Measurements from ENCODE around the gene TTC3. TPM values are rescaled to one million over a fixed set of nuclear protein-coding genes. Genes with fewer than 3 reads are reported as not detected.

TTC3 gene
- polyA plus RNA-seq, 2 donors = 16.9 to 17.4 TPM

- H3K4me1 ChIP-seq (ENCODE audit: control insufficient read depth in 2 of 2, insufficient read depth in 2 of 2, low read length in 1 of 2) = peaks cover 0 to 3% of the 10 kb centered on the region in 2 donors
- WGBS, 2 donors = 87 to 93% methylated on average over 3 of the region's 3 CpGs
- H3K9me3 ChIP-seq (ENCODE audit: control insufficient read depth in 2 of 2, insufficient read depth in 1 of 2, low read depth in 1 of 2, low read length in 1 of 2) = no peaks in the 10 kb centered on the region
- H3K27me3 ChIP-seq (ENCODE audit: control insufficient read depth in 1 of 2, insufficient read depth in 2 of 2, low read length in 2 of 2) = no peaks in the 10 kb centered on the region
- H3K36me3 ChIP-seq (ENCODE audit: control insufficient read depth in 2 of 2, insufficient read depth in 2 of 2, low read length in 1 of 2) = peaks cover 5 to 11% of the 10 kb centered on the region in 2 donors
- no peak overlapping the region for H3K27ac ChIP-seq (ENCODE audit: low read depth in 2 of 2, low read length in 1 of 2)
- no peak overlapping the region for H3K4me3 ChIP-seq (ENCODE audit: low read depth in 1 of 2, low read length in 2 of 2)
Measured at GRCh38 chr21:37181059-37181458, 108.0 kb downstream of the TTC3 start.

DNA sequence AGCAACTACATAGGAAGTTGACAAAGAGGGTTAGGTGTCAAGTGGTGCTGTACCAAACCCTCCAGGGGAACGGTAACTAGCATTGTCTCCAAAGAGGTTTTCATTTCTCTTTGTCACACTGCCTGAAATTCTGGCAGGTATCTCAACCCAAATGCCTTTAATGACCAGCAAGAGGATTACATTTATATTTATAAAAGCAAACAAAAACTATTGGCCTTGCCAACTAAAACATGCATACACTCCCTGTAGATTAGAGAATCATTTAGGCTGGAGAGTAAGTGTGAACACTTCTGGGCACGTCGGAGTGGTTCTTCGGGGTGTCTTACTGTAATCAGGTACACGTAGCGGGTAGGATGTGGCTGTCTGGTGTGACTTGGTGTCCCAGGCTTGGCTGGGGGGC, 109.2 kb downstream of the TTC3 start:
- Histone ChIP-seq H3K36me3 (ENCODE audit: control insufficient read depth in 2 of 2, insufficient read depth in 2 of 2, low read length in 1 of 2) (peaks cover 5 to 8% of the 10 kb centered on the region in 2 donors), H3K9me3 (ENCODE audit: control insufficient read depth in 2 of 2, insufficient read depth in 1 of 2, low read depth in 1 of 2, low read length in 1 of 2) (no peaks in the 10 kb centered on the region), H3K27ac (ENCODE audit: low read depth in 2 of 2, low read length in 1 of 2) (peak overlapping the region in 1 of 2 donors; percentile 53), H3K4me3 (ENCODE audit: low read depth in 1 of 2, low read length in 2 of 2) (no peak overlapping the region), H3K27me3 (ENCODE audit: control insufficient read depth in 1 of 2, insufficient read depth in 2 of 2, low read length in 2 of 2) (no peaks in the 10 kb centered on the region), H3K4me1 (ENCODE audit: control insufficient read depth in 2 of 2, insufficient read depth in 2 of 2, low read length in 1 of 2) (no peaks in the 10 kb centered on the region)
- 50 to 67% methylated on average over 6 of the region's 6 CpGs for WGBS, 2 donors

DNA sequence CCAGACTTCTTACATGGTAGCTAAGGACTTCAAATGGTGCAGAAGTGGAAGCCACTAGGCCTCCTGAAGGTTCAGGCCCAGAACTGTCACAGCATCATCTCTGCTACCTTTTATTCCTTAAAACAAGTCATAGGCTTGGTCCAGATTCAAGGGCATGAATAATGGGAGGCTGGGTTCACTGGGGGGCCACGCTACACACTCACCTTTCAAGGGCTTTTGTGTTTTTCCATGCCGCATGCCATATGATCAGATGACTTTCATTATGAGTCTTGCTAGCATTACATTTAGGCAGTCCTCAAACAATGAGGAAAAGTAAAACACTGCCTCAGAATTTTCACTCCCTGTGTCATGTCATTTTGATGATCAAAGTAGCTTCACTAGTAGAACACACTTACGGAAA, 110.7 kb downstream of the TTC3 start:
- Histone ChIP-seq H3K36me3 (ENCODE audit: control insufficient read depth in 2 of 2, insufficient read depth in 2 of 2, low read length in 1 of 2) (peaks cover 5 to 9% of the 10 kb centered on the region in 2 donors), H3K4me3 (ENCODE audit: low read depth in 1 of 2, low read length in 2 of 2) (no peak overlapping the region), H3K4me1 (ENCODE audit: control insufficient read depth in 2 of 2, insufficient read depth in 2 of 2, low read length in 1 of 2) (no peaks in the 10 kb centered on the region), H3K9me3 (ENCODE audit: control insufficient read depth in 2 of 2, insufficient read depth in 1 of 2, low read depth in 1 of 2, low read length in 1 of 2) (no peaks in the 10 kb centered on the region), H3K27me3 (ENCODE audit: control insufficient read depth in 1 of 2, insufficient read depth in 2 of 2, low read length in 2 of 2) (no peaks in the 10 kb centered on the region), H3K27ac (ENCODE audit: low read depth in 2 of 2, low read length in 1 of 2) (no peak overlapping the region)
- 94 to 97% methylated on average over 3 of the region's 3 CpGs for WGBS, 2 donors

DNA sequence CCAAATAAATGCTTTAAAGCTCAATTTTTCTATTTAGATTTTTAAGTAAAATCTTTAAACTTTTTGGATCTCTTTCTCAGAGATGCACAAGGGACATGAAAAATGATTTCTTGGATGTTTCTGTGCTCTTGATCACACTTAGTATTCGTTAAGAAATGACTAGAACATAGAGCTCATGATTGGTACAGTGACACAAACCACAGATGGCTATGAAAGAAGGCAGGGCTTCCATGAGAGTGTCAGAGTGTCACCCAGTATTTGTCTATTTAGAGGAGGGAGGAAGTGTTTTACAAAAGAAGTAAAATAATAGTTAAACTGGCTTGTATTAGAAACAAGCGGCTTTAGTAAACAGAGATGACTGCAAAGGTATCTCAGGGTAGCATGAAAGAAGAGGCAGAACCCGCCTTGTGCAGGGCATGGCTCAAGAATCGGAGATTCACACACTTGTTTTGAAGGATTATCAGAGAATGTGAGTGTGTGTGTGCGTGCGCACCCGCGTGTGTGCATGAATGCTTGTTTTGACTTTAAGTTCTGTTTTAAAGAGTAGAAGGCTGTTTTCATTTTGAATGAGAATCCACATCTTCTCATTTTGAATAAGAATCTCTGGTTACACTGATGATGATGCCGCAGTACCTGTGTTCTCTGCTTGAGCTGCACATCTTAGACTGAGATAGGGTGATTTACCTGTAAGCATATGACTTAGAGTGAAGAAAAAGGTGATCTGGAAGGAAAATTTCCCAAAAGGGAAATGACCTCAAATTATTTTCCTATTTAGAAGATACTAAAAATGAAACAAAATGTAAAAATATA, 111.9 kb downstream of the TTC3 start:
- H3K27me3 ChIP-seq (ENCODE audit: control insufficient read depth in 1 of 2, insufficient read depth in 2 of 2, low read length in 2 of 2) = no peaks in the 10 kb centered on the region
- H3K9me3 ChIP-seq (ENCODE audit: control insufficient read depth in 2 of 2, insufficient read depth in 1 of 2, low read depth in 1 of 2, low read length in 1 of 2) = no peaks in the 10 kb centered on the region
- WGBS, 2 donors = 90 to 92% methylated on average over 9 of the region's 9 CpGs
- peaks cover under 1 to 9% of the 10 kb centered on the region in 2 donors for H3K36me3 ChIP-seq (ENCODE audit: control insufficient read depth in 2 of 2, insufficient read depth in 2 of 2, low read length in 1 of 2)
- H3K4me3 ChIP-seq (ENCODE audit: low read depth in 1 of 2, low read length in 2 of 2) = no peak overlapping the region
- no peak overlapping the region for H3K27ac ChIP-seq (ENCODE audit: low read depth in 2 of 2, low read length in 1 of 2)
- no peaks in the 10 kb centered on the region for H3K4me1 ChIP-seq (ENCODE audit: control insufficient read depth in 2 of 2, insufficient read depth in 2 of 2, low read length in 1 of 2)

DNA sequence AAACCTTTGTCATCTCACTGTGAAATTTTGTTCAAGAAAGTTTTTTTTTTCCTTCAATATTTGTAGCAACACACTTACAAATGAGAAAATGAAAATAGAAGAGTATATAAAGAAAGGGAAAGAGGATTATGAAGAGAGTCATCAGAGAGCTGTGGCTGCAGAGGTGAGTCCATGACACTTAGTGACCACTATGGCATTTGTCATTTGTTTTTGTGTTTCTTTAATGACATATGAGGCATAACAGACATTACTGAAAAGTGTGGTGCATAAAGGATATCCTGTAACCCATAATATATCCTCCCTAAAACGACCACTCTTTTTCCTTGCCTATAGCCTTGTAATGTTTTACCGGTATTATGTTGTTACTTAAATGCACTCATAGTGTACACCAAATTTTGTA, 113.9 kb downstream of the TTC3 start:
- Histone ChIP-seq H3K27ac (ENCODE audit: low read depth in 2 of 2, low read length in 1 of 2) (no peak overlapping the region), H3K36me3 (ENCODE audit: control insufficient read depth in 2 of 2, insufficient read depth in 2 of 2, low read length in 1 of 2) (peaks cover 0 to 9% of the 10 kb centered on the region in 2 donors), H3K9me3 (ENCODE audit: control insufficient read depth in 2 of 2, insufficient read depth in 1 of 2, low read depth in 1 of 2, low read length in 1 of 2) (no peaks in the 10 kb centered on the region), H3K27me3 (ENCODE audit: control insufficient read depth in 1 of 2, insufficient read depth in 2 of 2, low read length in 2 of 2) (no peaks in the 10 kb centered on the region), H3K4me3 (ENCODE audit: low read depth in 1 of 2, low read length in 2 of 2) (no peak overlapping the region), H3K4me1 (ENCODE audit: control insufficient read depth in 2 of 2, insufficient read depth in 2 of 2, low read length in 1 of 2) (no peaks in the 10 kb centered on the region)
- 79 to 80% methylated on average over 2 of the region's 2 CpGs for WGBS, 2 donors

DNA sequence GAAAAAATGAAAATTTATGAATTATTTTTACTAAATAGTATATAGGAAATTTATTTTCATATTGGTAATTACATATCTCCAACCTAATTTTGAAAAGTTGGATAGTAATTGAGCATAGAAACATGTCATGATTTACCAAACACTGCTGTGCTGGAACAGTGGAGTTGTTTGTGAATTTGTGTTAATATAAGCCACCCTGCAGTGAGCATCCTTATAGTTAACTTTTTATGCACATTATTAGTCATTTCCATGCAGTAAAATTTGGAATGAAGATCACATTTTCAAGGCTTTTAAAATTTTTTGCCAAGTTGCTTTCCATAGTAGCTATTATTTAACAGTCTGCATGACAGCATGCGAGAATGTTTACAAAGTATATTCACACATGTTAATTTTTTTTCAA, 115.8 kb downstream of the TTC3 start:
- Histone ChIP-seq H3K36me3 (ENCODE audit: control insufficient read depth in 2 of 2, insufficient read depth in 2 of 2, low read length in 1 of 2) (peaks cover 3 to 4% of the 10 kb centered on the region in 2 donors), H3K9me3 (ENCODE audit: control insufficient read depth in 2 of 2, insufficient read depth in 1 of 2, low read depth in 1 of 2, low read length in 1 of 2) (no peaks in the 10 kb centered on the region)
- WGBS, 2 donors = 97 to 98% methylated on average over 1 of the region's 1 CpG

GRCh38 chr21:37192019-37192418, 119.0 kb downstream of the TTC3 start:
- Histone ChIP-seq H3K4me1 (ENCODE audit: control insufficient read depth in 2 of 2, insufficient read depth in 2 of 2, low read length in 1 of 2) (no peaks in the 10 kb centered on the region), H3K4me3 (ENCODE audit: low read depth in 1 of 2, low read length in 2 of 2) (no peak overlapping the region), H3K27me3 (ENCODE audit: control insufficient read depth in 1 of 2, insufficient read depth in 2 of 2, low read length in 2 of 2) (no peaks in the 10 kb centered on the region), H3K9me3 (ENCODE audit: control insufficient read depth in 2 of 2, insufficient read depth in 1 of 2, low read depth in 1 of 2, low read length in 1 of 2) (peaks cover 0 to 3% of the 10 kb centered on the region in 2 donors), H3K27ac (ENCODE audit: low read depth in 2 of 2, low read length in 1 of 2) (no peak overlapping the region), H3K36me3 (ENCODE audit: control insufficient read depth in 2 of 2, insufficient read depth in 2 of 2, low read length in 1 of 2) (peaks cover 7 to 13% of the 10 kb centered on the region in 2 donors)
- WGBS, 2 donors = 71 to 76% methylated on average over 2 of the region's 2 CpGs

More for the DNA sequence above, 115.8 kb downstream of the TTC3 start:
- Histone ChIP-seq H3K27me3 (ENCODE audit: control insufficient read depth in 1 of 2, insufficient read depth in 2 of 2, low read length in 2 of 2) (no peaks in the 10 kb centered on the region), H3K4me1 (ENCODE audit: control insufficient read depth in 2 of 2, insufficient read depth in 2 of 2, low read length in 1 of 2) (no peaks in the 10 kb centered on the region), H3K4me3 (ENCODE audit: low read depth in 1 of 2, low read length in 2 of 2) (no peak overlapping the region), H3K27ac (ENCODE audit: low read depth in 2 of 2, low read length in 1 of 2) (no peak overlapping the region)

GRCh38 chr21:37193006-37193405, 120.0 kb downstream of the TTC3 start:
- H3K27ac ChIP-seq (ENCODE audit: low read depth in 2 of 2, low read length in 1 of 2) = no peak overlapping the region
- no peaks in the 10 kb centered on the region for H3K4me1 ChIP-seq (ENCODE audit: control insufficient read depth in 2 of 2, insufficient read depth in 2 of 2, low read length in 1 of 2)
- peaks cover 7 to 10% of the 10 kb centered on the region in 2 donors for H3K36me3 ChIP-seq (ENCODE audit: control insufficient read depth in 2 of 2, insufficient read depth in 2 of 2, low read length in 1 of 2)
- H3K27me3 ChIP-seq (ENCODE audit: control insufficient read depth in 1 of 2, insufficient read depth in 2 of 2, low read length in 2 of 2) = no peaks in the 10 kb centered on the region
- H3K9me3 ChIP-seq (ENCODE audit: control insufficient read depth in 2 of 2, insufficient read depth in 1 of 2, low read depth in 1 of 2, low read length in 1 of 2) = peaks cover 0 to 3% of the 10 kb centered on the region in 2 donors
- no peak overlapping the region for H3K4me3 ChIP-seq (ENCODE audit: low read depth in 1 of 2, low read length in 2 of 2)
- 71 to 72% methylated on average over 4 of the region's 4 CpGs for WGBS, 2 donors

DNA sequence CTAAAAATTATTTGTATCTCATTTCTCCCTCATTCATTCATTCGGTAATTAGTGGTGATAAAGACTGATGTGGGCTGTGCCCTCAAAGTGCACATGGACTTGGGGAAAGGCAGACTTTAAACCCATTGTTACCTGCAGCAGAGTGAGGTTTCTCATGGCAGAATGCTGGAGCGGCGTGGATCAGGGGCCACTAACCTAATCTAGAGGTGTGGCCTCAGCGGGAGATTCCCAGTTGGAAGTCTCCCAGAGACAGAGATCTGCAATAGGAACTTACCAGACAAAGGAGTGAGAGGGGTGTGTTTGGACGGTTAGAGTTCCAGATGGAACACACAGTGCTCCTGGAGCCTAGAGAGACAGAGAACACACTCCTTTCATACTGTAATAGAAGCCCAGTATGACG, 120.6 kb downstream of the TTC3 start:
- no peak overlapping the region for H3K27ac ChIP-seq (ENCODE audit: low read depth in 2 of 2, low read length in 1 of 2)

DNA sequence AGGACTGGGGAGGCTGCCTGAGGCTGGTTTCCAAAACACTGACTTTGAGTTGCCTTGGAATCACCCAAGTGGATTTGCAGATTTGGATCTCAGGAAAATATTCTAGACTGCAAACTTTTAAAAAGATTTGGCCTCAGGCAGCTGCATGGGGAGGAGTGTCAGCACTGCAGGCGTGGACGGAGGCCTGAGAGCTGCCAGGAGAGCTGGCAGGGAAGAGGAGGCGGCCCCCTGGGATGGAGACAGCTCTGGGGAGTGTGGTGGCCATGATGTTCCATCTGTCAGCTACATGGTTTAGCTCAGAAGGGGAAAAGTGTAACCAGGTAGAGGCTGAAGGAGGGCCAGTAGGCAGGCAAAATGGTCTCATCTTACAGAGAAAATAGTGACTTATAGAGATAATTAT, 122.0 kb downstream of the TTC3 start:
- no peaks in the 10 kb centered on the region for H3K27me3 ChIP-seq (ENCODE audit: control insufficient read depth in 1 of 2, insufficient read depth in 2 of 2, low read length in 2 of 2)
- peaks cover 0 to 3% of the 10 kb centered on the region in 2 donors for H3K9me3 ChIP-seq (ENCODE audit: control insufficient read depth in 2 of 2, insufficient read depth in 1 of 2, low read depth in 1 of 2, low read length in 1 of 2)
- no peaks in the 10 kb centered on the region for H3K4me1 ChIP-seq (ENCODE audit: control insufficient read depth in 2 of 2, insufficient read depth in 2 of 2, low read length in 1 of 2)
- 70 to 90% methylated on average over 3 of the region's 3 CpGs for WGBS, 2 donors
- H3K4me3 ChIP-seq (ENCODE audit: low read depth in 1 of 2, low read length in 2 of 2) = no peak overlapping the region
- H3K27ac ChIP-seq (ENCODE audit: low read depth in 2 of 2, low read length in 1 of 2) = no peak overlapping the region
- peaks cover 7 to 18% of the 10 kb centered on the region in 2 donors for H3K36me3 ChIP-seq (ENCODE audit: control insufficient read depth in 2 of 2, insufficient read depth in 2 of 2, low read length in 1 of 2)

More for the DNA sequence above, 120.6 kb downstream of the TTC3 start:
- 88 to 94% methylated on average over 6 of the region's 6 CpGs for WGBS, 2 donors
- H3K4me1 ChIP-seq (ENCODE audit: control insufficient read depth in 2 of 2, insufficient read depth in 2 of 2, low read length in 1 of 2) = no peaks in the 10 kb centered on the region
- H3K9me3 ChIP-seq (ENCODE audit: control insufficient read depth in 2 of 2, insufficient read depth in 1 of 2, low read depth in 1 of 2, low read length in 1 of 2) = peaks cover 0 to 3% of the 10 kb centered on the region in 2 donors
- H3K4me3 ChIP-seq (ENCODE audit: low read depth in 1 of 2, low read length in 2 of 2) = no peak overlapping the region
- H3K27me3 ChIP-seq (ENCODE audit: control insufficient read depth in 1 of 2, insufficient read depth in 2 of 2, low read length in 2 of 2) = no peaks in the 10 kb centered on the region
- H3K36me3 ChIP-seq (ENCODE audit: control insufficient read depth in 2 of 2, insufficient read depth in 2 of 2, low read length in 1 of 2) = peaks cover 7 to 12% of the 10 kb centered on the region in 2 donors
